Heart left ventricle (tissue), 16 donors: Measurements from ENCODE around the gene CDH3. TPM values are rescaled to one million over a fixed set of nuclear protein-coding genes. Genes with fewer than 3 reads are reported as not detected.

Experiments used
- ATAC-seq, 4 donors: fragments of 200-7000 bp; cut with Tn5 transposase; one replicate each; pipeline ENCODE4 v1.9.1; 2020 to 2022; ENCODE audit warnings: moderate library complexity in 4 of 4, mild to moderate bottlenecking in 3 of 4, moderate number of reproducible peaks in 1 of 4
- DNase-seq, 5 donors: peaks; one replicate each; pipeline ENCODE4 v3.0.0-alpha.2; 2020
- H3K27ac ChIP-seq, 12 donors: fragments of 200-600 bp; sonication (generic) in 4 of 12; one replicate each; pipeline versions ENCODE4 v1.5.0 to v1.8.0; 2016 to 2022; ENCODE audit warnings: mild to moderate bottlenecking in 2 of 12
- H3K27me3 ChIP-seq, 9 donors: fragments of 200-600 bp; sonication (generic) in 2 of 9; one replicate each; pipeline versions ENCODE4 v1.5.1 to v1.8.0; 2016 to 2022; ENCODE audit warnings: mild to moderate bottlenecking in 3 of 9
- H3K36me3 ChIP-seq, 9 donors: fragments of 200-600 bp; sonication (generic) in 2 of 9; one replicate each; pipeline versions ENCODE4 v1.5.0 to v1.8.0; 2018 to 2022; ENCODE audit warnings: mild to moderate bottlenecking in 2 of 9
- H3K4me1 ChIP-seq, 12 donors: fragments of 200-600 bp; sonication (generic) in 4 of 12; one replicate each; pipeline versions ENCODE4 v1.5.0 to v1.8.0; 2016 to 2022; ENCODE audit warnings: mild to moderate bottlenecking in 3 of 12
- H3K4me3 ChIP-seq, 12 donors: fragments of 200-600 bp; sonication (generic) in 4 of 12; one replicate each; pipeline versions ENCODE4 v1.5.0 to v1.8.0; 2017 to 2022; ENCODE audit warnings: mild to moderate bottlenecking in 9 of 12, moderate library complexity in 4 of 12
- H3K9me3 ChIP-seq, 12 donors: fragments of 200-600 bp; sonication (generic) in 4 of 12; one replicate each; pipeline versions ENCODE4 v1.5.0 to v1.8.0; 2016 to 2022; ENCODE audit warnings: mild to moderate bottlenecking in 1 of 12
- POLR2A ChIP-seq, 2 donors: fragments of 450-650 bp; IDR thresholded peaks; one replicate each; pipeline ENCODE4 v1.6.1; 2017; ENCODE audit warnings: antibody characterized with exemption in 2 of 2, mild to moderate bottlenecking in 2 of 2, moderate library complexity in 2 of 2
- WGBS, 4 donors: extraction: QIAGEN DNeasy Blood & Tissue Kit in 2 of 4; methylation state at CpG; one replicate each; pipeline versions ENCODE4 v1.1.5 to v1.1.7; 2013 to 2018; 5-methylcytosine and 5-hydroxymethylcytosine counted together
- intact Hi-C, 10 donors: fragments of 100-400 bp; cut with DNase I; formaldehyde crosslinking; loops; one replicate each; pipeline versions ENCODE4 v1.11.1 to v1.14.2; 2022
- polyA plus RNA-seq, 2 donors: library from polyadenylated mRNA; stranded (reverse); fragments of 200-250 nt; gene quantifications; one replicate each; pipeline ENCODE4 v1.2.3, GENCODE V29; 2013
- total RNA-seq, 9 donors: library from RNA; depleted of rRNA in 2 of 9; stranded (reverse); fragments of >200 nt in 2 of 9; fragmentation: NEBNext Ultra II Directional in 3 of 9; extraction: Animal tissue kit (Norgen Biotek cat#: 25700) in 3 of 9; gene quantifications; one replicate each; pipeline versions ENCODE4 v1.1.0 to v1.2.4, GENCODE V29; 2016 to 2023
- TF ChIP-seq, protein P1 (sequence below), 12 donors: fragments of 200-600 bp; sonication (generic) in 4 of 12; IDR thresholded peaks; one replicate each; pipeline versions ENCODE4 v1.5.0 to v1.8.0; 2018 to 2022; ENCODE audit warnings: antibody characterized with exemption in 12 of 12, mild to moderate bottlenecking in 5 of 12
- donor health status: ischemic (EF 13 %, LVEDD 7.1; RV severe dilation, severe dysfunction).
- donor health status: healthy with polysubstance abuse.
- donor health status: DM: no; HTN: yes; CAD: no.
- donor health status: DM: no; HTN: no; CAD: no.
- donor health status: ischemic (EF 25% LVEDD 6.9; RV normal size, moderate dysfunction).
- donor health status: ischemic (EF 25% LVEDD 5.7; RV mildly dilated, moderate dysfunction).
- donor health status: healthy.
- donor health status: DM: yes; HTN: yes; CAD: no.
- donor health status: ischemic (EF 35%, LVEDD 5.7; RV mildly dilated, moderate dysfunction).
- donor health status: nonischemic (EF 11% LVEDD 7.7; RV severe dilation, severe dysfunction).
- donor health status: DM: yes; HTN: yes; CAD: no.
- donor health status: PGD.
- donor health status: ischemic (EF 29% LVEDD 5.4; RV normal size, mild dysfunction).
- donor health status: nonischemic (EF 23%, LVEDD 6.1; RV moderate dilation, normal function).

CDH3 gene
- total and polyA plus RNA-seq, 11 donors, result 0.01 to 3.8 TPM; not detected in 9

DNA sequence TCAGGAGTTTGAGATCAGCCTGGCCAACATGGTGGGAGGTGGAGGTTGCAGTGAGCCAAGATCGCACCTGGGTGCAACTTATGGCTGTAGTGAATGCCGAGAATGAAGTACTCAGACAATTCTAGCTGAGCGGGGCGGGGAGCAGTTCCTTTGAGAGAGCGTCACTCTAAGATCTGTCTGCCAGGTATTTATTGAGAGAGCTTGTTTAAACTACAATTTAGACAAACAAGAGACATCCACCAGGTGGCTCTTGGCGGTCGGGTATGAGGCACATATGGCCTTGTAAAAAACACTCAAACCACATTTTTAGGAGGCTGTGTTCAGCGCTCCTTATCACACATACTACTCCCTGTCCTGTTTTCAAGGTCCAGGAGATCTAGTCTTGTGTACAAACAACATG, 51.4 kb downstream of the CDH3 start:
- Histone ChIP-seq H3K9me3 (no peaks in the 10 kb centered on the region), H3K36me3 (no peaks in the 10 kb centered on the region), H3K4me3 (no peak overlapping the region), H3K4me1 (no peaks in the 10 kb centered on the region), H3K27me3 (no peaks in the 10 kb centered on the region), H3K27ac (no peak overlapping the region)
- no peak for ATAC-seq
- intact Hi-C loops, result no loop called here
- DNase-seq, result no peak
- 91 to 94% (median 92%) methylated on average over 8 of the region's 8 CpGs for WGBS, 4 donors
- no peak for TF ChIP-seq POLR2A (IDR thresholded peaks at IDR 0.05)
- TF ChIP-seq, protein P1, sequence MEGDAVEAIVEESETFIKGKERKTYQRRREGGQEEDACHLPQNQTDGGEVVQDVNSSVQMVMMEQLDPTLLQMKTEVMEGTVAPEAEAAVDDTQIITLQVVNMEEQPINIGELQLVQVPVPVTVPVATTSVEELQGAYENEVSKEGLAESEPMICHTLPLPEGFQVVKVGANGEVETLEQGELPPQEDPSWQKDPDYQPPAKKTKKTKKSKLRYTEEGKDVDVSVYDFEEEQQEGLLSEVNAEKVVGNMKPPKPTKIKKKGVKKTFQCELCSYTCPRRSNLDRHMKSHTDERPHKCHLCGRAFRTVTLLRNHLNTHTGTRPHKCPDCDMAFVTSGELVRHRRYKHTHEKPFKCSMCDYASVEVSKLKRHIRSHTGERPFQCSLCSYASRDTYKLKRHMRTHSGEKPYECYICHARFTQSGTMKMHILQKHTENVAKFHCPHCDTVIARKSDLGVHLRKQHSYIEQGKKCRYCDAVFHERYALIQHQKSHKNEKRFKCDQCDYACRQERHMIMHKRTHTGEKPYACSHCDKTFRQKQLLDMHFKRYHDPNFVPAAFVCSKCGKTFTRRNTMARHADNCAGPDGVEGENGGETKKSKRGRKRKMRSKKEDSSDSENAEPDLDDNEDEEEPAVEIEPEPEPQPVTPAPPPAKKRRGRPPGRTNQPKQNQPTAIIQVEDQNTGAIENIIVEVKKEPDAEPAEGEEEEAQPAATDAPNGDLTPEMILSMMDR (IDR thresholded peaks at IDR 0.05), result no peak

DNA sequence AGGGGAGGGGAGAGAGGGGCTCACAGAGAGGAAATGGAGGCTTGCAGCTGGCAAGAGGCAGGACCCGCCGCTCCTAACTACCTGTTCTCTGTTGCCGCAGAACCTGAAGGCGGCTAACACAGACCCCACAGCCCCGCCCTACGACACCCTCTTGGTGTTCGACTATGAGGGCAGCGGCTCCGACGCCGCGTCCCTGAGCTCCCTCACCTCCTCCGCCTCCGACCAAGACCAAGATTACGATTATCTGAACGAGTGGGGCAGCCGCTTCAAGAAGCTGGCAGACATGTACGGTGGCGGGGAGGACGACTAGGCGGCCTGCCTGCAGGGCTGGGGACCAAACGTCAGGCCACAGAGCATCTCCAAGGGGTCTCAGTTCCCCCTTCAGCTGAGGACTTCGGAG, 53.0 kb downstream of the CDH3 start:
- Histone ChIP-seq H3K4me3 (no peak overlapping the region), H3K36me3 (no peaks in the 10 kb centered on the region), H3K4me1 (no peaks in the 10 kb centered on the region), H3K9me3 (no peaks in the 10 kb centered on the region), H3K27me3 (peaks cover 0 to under 1% (median 0%) of the 10 kb centered on the region in 9 donors), H3K27ac (no peak overlapping the region)
- DNase-seq, result no peak
- ATAC-seq, result no peak
- intact Hi-C loops, result no loop called here
- 73 to 81% (median 75%) methylated on average over 23 of the region's 23 CpGs for WGBS, 4 donors
- TF ChIP-seq, protein P1 (IDR thresholded peaks at IDR 0.05), result no peak
- TF ChIP-seq POLR2A (IDR thresholded peaks at IDR 0.05), result no peak

DNA sequence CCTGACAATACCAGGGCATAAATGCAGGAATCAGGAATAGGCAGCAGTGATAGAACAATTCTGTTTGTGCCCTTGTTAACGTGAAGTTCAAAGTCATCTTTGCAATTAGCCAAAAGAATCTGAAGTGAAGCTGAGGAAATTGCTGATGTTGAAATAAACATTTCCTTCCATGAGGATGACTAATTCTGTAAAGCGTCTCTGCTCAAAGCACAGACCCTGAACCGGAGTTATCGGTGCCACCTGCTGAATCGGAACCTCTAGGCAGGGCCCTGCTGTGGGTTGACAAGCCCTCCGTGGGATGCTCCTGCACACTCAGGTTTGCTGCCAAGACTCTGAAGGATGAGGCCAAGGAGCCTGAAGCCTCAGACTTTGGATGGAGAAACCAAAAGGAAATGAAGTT, 55.0 kb downstream of the CDH3 start:
- Histone ChIP-seq H3K36me3 (no peaks in the 10 kb centered on the region), H3K4me1 (no peaks in the 10 kb centered on the region), H3K9me3 (no peaks in the 10 kb centered on the region), H3K4me3 (no peak overlapping the region), H3K27ac (no peak overlapping the region), H3K27me3 (peaks cover 0 to 3% (median 0%) of the 10 kb centered on the region in 9 donors)
- WGBS, 4 donors, result 52 to 69% (median 57%) methylated on average over 6 of the region's 6 CpGs
- no peak for DNase-seq
- TF ChIP-seq, protein P1 (IDR thresholded peaks at IDR 0.05), result no peak
- no peak for TF ChIP-seq POLR2A (IDR thresholded peaks at IDR 0.05)
- intact Hi-C loops, result loop anchor here in 4 of 10 donors (10.0 kb wide), 2 partner anchors 105 to 425 kb away; no protein-coding TSS in a partner anchor
- no peak for ATAC-seq

DNA sequence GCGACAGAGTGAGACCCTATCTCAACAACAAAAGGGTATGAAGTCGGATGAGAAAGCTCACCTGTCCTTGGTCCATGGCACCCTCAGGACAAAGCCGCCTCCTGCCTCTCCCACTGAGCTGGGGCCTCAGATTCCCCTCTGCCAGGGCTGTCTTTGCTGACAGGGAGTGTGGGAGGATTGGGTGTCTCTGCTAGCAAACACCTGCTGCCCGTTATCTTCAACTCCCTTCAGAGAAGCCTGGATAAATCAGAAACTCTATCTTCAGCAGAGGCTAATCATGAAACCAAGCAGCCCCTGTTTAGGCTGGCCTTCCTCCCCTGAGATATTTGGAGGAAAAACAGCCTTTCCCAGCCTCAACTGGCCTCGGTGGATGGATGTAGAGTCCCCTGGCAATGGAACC, 55.7 kb downstream of the CDH3 start:
- Histone ChIP-seq H3K4me1 (no peaks in the 10 kb centered on the region), H3K9me3 (no peaks in the 10 kb centered on the region), H3K36me3 (no peaks in the 10 kb centered on the region), H3K27me3 (peaks cover 0 to 3% (median 0%) of the 10 kb centered on the region in 9 donors), H3K4me3 (no peak overlapping the region), H3K27ac (no peak overlapping the region)
- ATAC-seq (no peak), DNase-seq (no peak)
- TF ChIP-seq, protein P1 (IDR thresholded peaks at IDR 0.05), result no peak
- no peak for TF ChIP-seq POLR2A (IDR thresholded peaks at IDR 0.05)
- WGBS, 4 donors, result 68 to 76% (median 69%) methylated on average over 5 of the region's 5 CpGs
- intact Hi-C loops, result loop anchor here in 4 of 10 donors (10.0 kb wide), 2 partner anchors 104 to 424 kb away; no protein-coding TSS in a partner anchor
